Activated CD4-positive, alpha-beta T cell treated with anti-CD3 and anti-CD28 coated beads, Interleukin-2, amount 10 ng/mL, durations not matched to agents 7 days and 5 days (primary cell): ENCODE data around the gene HSP90AA1. TPM values are rescaled to one million over a fixed set of nuclear protein-coding genes. Genes with fewer than 3 reads are reported as not detected.
"Not testable (repeated sequence)": the region's sequence is repeated elsewhere in the genome, so short reads cannot be mapped to it uniquely, and the experiment has no call there.

Experiments used
- CTCF ChIA-PET: fragments of 350-600 bp; sonication (Branson Sonifier 250); formaldehyde crosslinking; loops from one replicate; lab custom pipeline; 2021; ENCODE audit warnings: antibody characterized with exemption; lab: Charles Lee
- POLR2A ChIA-PET: fragments of 350-600 bp; sonication (Branson Sonifier 250); formaldehyde crosslinking; loops from one replicate; lab custom pipeline; 2021; ENCODE audit warnings: antibody characterized with exemption; lab: Charles Lee
- DNase-seq: peaks from one replicate; pipeline ENCODE4 v3.0.0-alpha.2; 2020
- H3K27ac Mint-ChIP-seq: one replicate; pipeline ENCODE4 v1.8.0; 2021; ENCODE audit warnings: mild to moderate bottlenecking, moderate library complexity, mixed read lengths
- H3K27me3 Mint-ChIP-seq: one replicate; pipeline ENCODE4 v1.8.0; 2021; ENCODE audit warnings: mixed read lengths
- H3K36me3 Mint-ChIP-seq: one replicate; pipeline ENCODE4 v1.8.0; 2021; ENCODE audit warnings: low read depth, mixed read lengths
- H3K4me1 Mint-ChIP-seq: one replicate; pipeline ENCODE4 v1.8.0; 2021; ENCODE audit warnings: mixed read lengths
- H3K4me3 Mint-ChIP-seq: one replicate; pipeline ENCODE4 v1.8.0; 2021; ENCODE audit warnings: mild to moderate bottlenecking, moderate library complexity, mixed read lengths
- H3K9me3 Mint-ChIP-seq: one replicate; pipeline ENCODE4 v1.8.0; 2021; ENCODE audit warnings: mixed read lengths
- total RNA-seq, 2 experiments: library from RNA; stranded (reverse); gene quantifications; one replicate each; pipeline ENCODE4 v1.2.3, GENCODE V29; 2021

HSP90AA1 gene
- total RNA-seq, 2 experiments from 2014 or later: 527 to 575 TPM

- no peak for DNase-seq
- H3K9me3 Mint-ChIP-seq: peaks cover 3% of the 10 kb centered on the region
- CTCF ChIA-PET: no interaction called here
- no peaks in the 10 kb centered on the region for H3K36me3 Mint-ChIP-seq
- no peaks in the 10 kb centered on the region for H3K4me1 Mint-ChIP-seq
- no peak overlapping the region for H3K27ac Mint-ChIP-seq
- POLR2A ChIA-PET: no interaction called here
- no peaks in the 10 kb centered on the region for H3K27me3 Mint-ChIP-seq
- no peak overlapping the region for H3K4me3 Mint-ChIP-seq
Measured at GRCh38 chr14:102111101-102111500, 24.3 kb upstream of the HSP90AA1 start.

GRCh38 chr14:102109332-102109731 is 22.5 kb upstream of the HSP90AA1 start:
- H3K27ac Mint-ChIP-seq, CTCF ChIA-PET, DNase-seq, POLR2A ChIA-PET, H3K4me3 Mint-ChIP-seq, H3K27me3 Mint-ChIP-seq, H3K9me3 Mint-ChIP-seq, H3K36me3 Mint-ChIP-seq, H3K4me1 Mint-ChIP-seq: not testable (repeated sequence)

- ChIA-PET CTCF (no interaction called here), POLR2A (no interaction called here)
- H3K27ac Mint-ChIP-seq: no peak overlapping the region
- H3K4me3 Mint-ChIP-seq: no peak overlapping the region
- no peak for DNase-seq
- no peaks in the 10 kb centered on the region for H3K36me3 Mint-ChIP-seq
- peaks cover 3% of the 10 kb centered on the region for H3K9me3 Mint-ChIP-seq
- peaks cover 4% of the 10 kb centered on the region for H3K27me3 Mint-ChIP-seq
- no peaks in the 10 kb centered on the region for H3K4me1 Mint-ChIP-seq
Measured at GRCh38 chr14:102105369-102105768, 18.5 kb upstream of the HSP90AA1 start.

GRCh38 chr14:102103062-102103695 is 16.3 kb upstream of the HSP90AA1 start:
- Mint-ChIP-seq H3K27me3 (peaks cover 4% of the 10 kb centered on the region), H3K9me3 (no peaks in the 10 kb centered on the region), H3K4me1 (no peaks in the 10 kb centered on the region), H3K4me3 (no peak overlapping the region), H3K36me3 (no peaks in the 10 kb centered on the region), H3K27ac (no peak overlapping the region)
- CTCF ChIA-PET: no interaction called here
- POLR2A ChIA-PET: no interaction called here
- no peak for DNase-seq

GRCh38 chr14:102097441-102098135 is 10.7 kb upstream of the HSP90AA1 start:
- Mint-ChIP-seq H3K4me3 (no peak overlapping the region), H3K27ac (peak overlapping the region; percentile 36), H3K4me1 (peaks cover 8% of the 10 kb centered on the region), H3K36me3 (no peaks in the 10 kb centered on the region), H3K27me3 (no peaks in the 10 kb centered on the region), H3K9me3 (no peaks in the 10 kb centered on the region)
- CTCF ChIA-PET: interaction anchor here (0.7 to 2.0 kb wide), 6 partner anchors 9 to 66 kb away, joined by 3 to 5 read pairs (median 4); no protein-coding TSS in a partner anchor
- DNase-seq: no peak
- POLR2A ChIA-PET: interaction anchor here (0.6 kb wide), 1 partner anchor 20 kb away, joined by 4 read pairs; no protein-coding TSS in a partner anchor

- no peak overlapping the region for H3K4me3 Mint-ChIP-seq
- H3K9me3 Mint-ChIP-seq: no peaks in the 10 kb centered on the region
- peak; percentile 75 for DNase-seq
- H3K36me3 Mint-ChIP-seq: no peaks in the 10 kb centered on the region
- ChIA-PET POLR2A (no interaction called here), CTCF (interaction anchor here (0.7 to 2.0 kb wide), 15 partner anchors 10 to 138 kb away, joined by 3 to 9 read pairs (median 4); partner anchors contain the start of gene WDR20)
- no peaks in the 10 kb centered on the region for H3K27me3 Mint-ChIP-seq
- no peak overlapping the region for H3K27ac Mint-ChIP-seq
- peaks cover 8% of the 10 kb centered on the region for H3K4me1 Mint-ChIP-seq
Measured at GRCh38 chr14:102096569-102097188, 9.8 kb upstream of the HSP90AA1 start.

- DNase-seq: no peak
- H3K4me3 Mint-ChIP-seq: no peak overlapping the region
- H3K4me1 Mint-ChIP-seq: peaks cover 8% of the 10 kb centered on the region
- H3K27me3 Mint-ChIP-seq: no peaks in the 10 kb centered on the region
- ChIA-PET CTCF (interaction anchor here (0.8 to 2.0 kb wide), 12 partner anchors 12 to 137 kb away, joined by 3 to 9 read pairs (median 4); partner anchors contain the start of gene WDR20), POLR2A (no interaction called here)
- no peaks in the 10 kb centered on the region for H3K36me3 Mint-ChIP-seq
- no peaks in the 10 kb centered on the region for H3K9me3 Mint-ChIP-seq
- no peak overlapping the region for H3K27ac Mint-ChIP-seq
Measured at GRCh38 chr14:102095871-102096568, 9.2 kb upstream of the HSP90AA1 start.

GRCh38 chr14:102095231-102095870 is 8.5 kb upstream of the HSP90AA1 start:
- H3K9me3 Mint-ChIP-seq: no peaks in the 10 kb centered on the region
- POLR2A ChIA-PET: no interaction called here

GRCh38 chr14:102094101-102094500 is 7.3 kb upstream of the HSP90AA1 start:
- no peak overlapping the region for H3K27ac Mint-ChIP-seq
- CTCF ChIA-PET: interaction anchor here (0.6 to 0.8 kb wide), 2 partner anchors 287 to 397 kb away, joined by 4 read pairs; no protein-coding TSS in a partner anchor
- no peaks in the 10 kb centered on the region for H3K9me3 Mint-ChIP-seq
- POLR2A ChIA-PET: no interaction called here
- H3K4me1 Mint-ChIP-seq: peaks cover 21% of the 10 kb centered on the region
- no peaks in the 10 kb centered on the region for H3K27me3 Mint-ChIP-seq
- DNase-seq: no peak
- no peaks in the 10 kb centered on the region for H3K36me3 Mint-ChIP-seq
- H3K4me3 Mint-ChIP-seq: no peak overlapping the region

More at GRCh38 chr14:102095231-102095870, 8.5 kb upstream of the HSP90AA1 start:
- H3K4me1 Mint-ChIP-seq: peaks cover 10% of the 10 kb centered on the region
- H3K36me3 Mint-ChIP-seq: no peaks in the 10 kb centered on the region
- H3K4me3 Mint-ChIP-seq: no peak overlapping the region
- H3K27me3 Mint-ChIP-seq: no peaks in the 10 kb centered on the region
- CTCF ChIA-PET: interaction anchor here (0.8 to 1.6 kb wide), 6 partner anchors 11 to 134 kb away, joined by 3 to 9 read pairs (median 3); partner anchors contain the start of gene WDR20
- no peak for DNase-seq
- H3K27ac Mint-ChIP-seq: no peak overlapping the region

GRCh38 chr14:102092806-102093205 is 6.0 kb upstream of the HSP90AA1 start:
- H3K27me3 Mint-ChIP-seq: no peaks in the 10 kb centered on the region
- no peaks in the 10 kb centered on the region for H3K9me3 Mint-ChIP-seq
- H3K27ac Mint-ChIP-seq: no peak overlapping the region
- CTCF ChIA-PET: interaction anchor here (0.7 kb wide), 1 partner anchor 128 kb away, joined by 4 read pairs; no protein-coding TSS in a partner anchor
- H3K4me1 Mint-ChIP-seq: peaks cover 32% of the 10 kb centered on the region
- no peak overlapping the region for H3K4me3 Mint-ChIP-seq
- POLR2A ChIA-PET: no interaction called here
- DNase-seq: no peak
- H3K36me3 Mint-ChIP-seq: no peaks in the 10 kb centered on the region

GRCh38 chr14:102090713-102091112 is 3.9 kb upstream of the HSP90AA1 start:
- ChIA-PET CTCF (interaction anchor here (0.5 kb wide), 1 partner anchor 328 kb away, joined by 3 read pairs; no protein-coding TSS in a partner anchor), POLR2A (interaction anchor here (0.7 kb wide), 1 partner anchor 97 kb away, joined by 3 read pairs; no protein-coding TSS in a partner anchor)
- Mint-ChIP-seq H3K36me3 (peaks cover 6% of the 10 kb centered on the region), H3K4me1 (peaks cover 30% of the 10 kb centered on the region), H3K27ac (no peak overlapping the region), H3K4me3 (no peak overlapping the region), H3K9me3 (no peaks in the 10 kb centered on the region), H3K27me3 (no peaks in the 10 kb centered on the region)
- DNase-seq: no peak
